BLaER1 treated with 17β-estradiol and CSF1 and Interleukin-3, amounts not matched to agents 10 nM and 100 nM (cell line): ENCODE data around the gene SULT4A1.

Source experiments
- H3K27ac ChIP-seq, 11 experiments: shearing (Covaris generic); formaldehyde crosslinking; 2 replicates each; pipeline ENCODE4 v1.8.1; 2022
- H3K27me3 ChIP-seq, 11 experiments: shearing (Covaris generic); formaldehyde crosslinking; 2 replicates each; pipeline ENCODE4 v1.8.1; 2022
- H3K36me3 ChIP-seq, 11 experiments: shearing (Covaris generic); formaldehyde crosslinking; 2 replicates each; pipeline ENCODE4 v1.8.1; 2022
- H3K4me1 ChIP-seq, 10 experiments: shearing (Covaris generic); formaldehyde crosslinking; 2 replicates each; pipeline ENCODE4 v1.8.1; 2022
- H3K4me2 ChIP-seq, 11 experiments: shearing (Covaris generic); formaldehyde crosslinking; 2 replicates each; pipeline ENCODE4 v1.8.1; 2022
- H3K4me3 ChIP-seq, 10 experiments: shearing (Covaris generic); formaldehyde crosslinking; 2 replicates each; pipeline ENCODE4 v1.8.1; 2022
- H3K9ac ChIP-seq, 11 experiments: shearing (Covaris generic); formaldehyde crosslinking; 2 replicates each; pipeline ENCODE4 v1.8.1; 2022
- H3K9me3 ChIP-seq, 11 experiments: shearing (Covaris generic); formaldehyde crosslinking; replicated peaks in 1 of 11; 2 replicates each; pipeline ENCODE4 v1.8.1; 2022
- H4K20me1 ChIP-seq, 11 experiments: shearing (Covaris generic); formaldehyde crosslinking; 2 replicates each; pipeline ENCODE4 v1.8.1; 2022
- Cebpa-rat ChIP-seq, 11 experiments: shearing (Covaris generic); IDR thresholded peaks; 2 replicates each; pipeline ENCODE4 v1.8.1; 2022

SULT4A1 gene

GRCh38 chr22:43837666-43838065 is 24.6 kb downstream of the SULT4A1 start:
- H3K36me3 ChIP-seq, result no peaks in the 10 kb centered on the region
- peaks cover 0 to 8% (median 0%) of the 10 kb centered on the region in 11 experiments; a peak in 2 of 22 replicates for H4K20me1 ChIP-seq
- no peak overlapping the region for H3K9ac ChIP-seq
- H3K4me3 ChIP-seq, result no peak overlapping the region
- no peaks in the 10 kb centered on the region for H3K9me3 ChIP-seq
- no peaks in the 10 kb centered on the region for H3K27me3 ChIP-seq
- H3K4me1 ChIP-seq, result peaks cover 0 to 74% (median 58%) of the 10 kb centered on the region in 10 experiments; a peak in 15 of 20 replicates
- H3K4me2 ChIP-seq, result peak overlapping the region in 7 of 11 experiments; percentile 6 to 42 (median 27); a peak in 10 of 22 replicates
- no peak overlapping the region for H3K27ac ChIP-seq
- no peak for TF ChIP-seq Cebpa-rat (IDR thresholded peaks at IDR 0.05)

- no peaks in the 10 kb centered on the region for H3K36me3 ChIP-seq
- peak overlapping the region in 9 of 11 experiments; percentile 1 to 75 (median 65); a peak in 15 of 22 replicates for H3K4me2 ChIP-seq
- H3K27me3 ChIP-seq, result peaks cover 0 to under 1% (median 0%) of the 10 kb centered on the region in 11 experiments; a peak in 1 of 22 replicates
- peaks cover 0 to 8% (median 0%) of the 10 kb centered on the region in 11 experiments; a peak in 2 of 22 replicates for H4K20me1 ChIP-seq
- TF ChIP-seq Cebpa-rat (IDR thresholded peaks at IDR 0.05), result no peak
- H3K27ac ChIP-seq, result no peak overlapping the region
- peaks cover 4 to 75% (median 56%) of the 10 kb centered on the region in 10 experiments; a peak in 19 of 20 replicates for H3K4me1 ChIP-seq
- H3K4me3 ChIP-seq, result no peak overlapping the region
- no peak overlapping the region for H3K9ac ChIP-seq
- H3K9me3 ChIP-seq, result no peaks in the 10 kb centered on the region
These were observed 26.6 kb downstream of the SULT4A1 start for GRCh38 chr22:43835736-43836135.

- Histone ChIP-seq H3K4me1 (peaks cover 10 to 75% (median 59%) of the 10 kb centered on the region in 10 experiments), H3K27ac (0 out of 22 replicates have a peak overlapping the region, but pooled peaks of 1 of the 11 experiments have one; percentile 54), H3K36me3 (no peaks in the 10 kb centered on the region), H3K9me3 (no peaks in the 10 kb centered on the region), H3K9ac (peak overlapping the region in 1 of 11 experiments; percentile 49; a peak in 1 of 22 replicates), H4K20me1 (peaks cover 0 to 13% (median 0%) of the 10 kb centered on the region in 11 experiments; a peak in 2 of 22 replicates), H3K4me3 (no peak overlapping the region), H3K4me2 (peak overlapping the region in 9 of 11 experiments; percentile 1 to 75 (median 65); a peak in 15 of 22 replicates), H3K27me3 (peaks cover 0 to 7% (median 0%) of the 10 kb centered on the region in 11 experiments; a peak in 4 of 22 replicates)
- no peak for TF ChIP-seq Cebpa-rat (IDR thresholded peaks at IDR 0.05)
These were observed 27.1 kb downstream of the SULT4A1 start for GRCh38 chr22:43835166-43835565.

GRCh38 chr22:43833286-43834240 is 28.8 kb downstream of the SULT4A1 start:
- no peak for TF ChIP-seq Cebpa-rat (IDR thresholded peaks at IDR 0.05)
- H3K9me3 ChIP-seq, result no peaks in the 10 kb centered on the region
- H4K20me1 ChIP-seq, result peaks cover 0 to 13% (median 0%) of the 10 kb centered on the region in 11 experiments; a peak in 2 of 22 replicates
- peak overlapping the region in 3 of 11 experiments; percentile 5 to 47 (median 34); a peak in 3 of 22 replicates for H3K27ac ChIP-seq
- H3K4me3 ChIP-seq, result no peak overlapping the region
- H3K27me3 ChIP-seq, result peaks cover 0 to 16% (median 0%) of the 10 kb centered on the region in 11 experiments; a peak in 5 of 22 replicates
- peak overlapping the region in 2 of 11 experiments; percentile 22 to 34; a peak in 2 of 22 replicates for H3K9ac ChIP-seq
- peaks cover 26 to 84% (median 70%) of the 10 kb centered on the region in 10 experiments for H3K4me1 ChIP-seq
- no peaks in the 10 kb centered on the region for H3K36me3 ChIP-seq
- peak overlapping the region in 8 of 11 experiments; percentile 15 to 93 (median 47); a peak in 13 of 22 replicates for H3K4me2 ChIP-seq

- no peak overlapping the region for H3K4me3 ChIP-seq
- H3K36me3 ChIP-seq, result no peaks in the 10 kb centered on the region
- H3K27ac ChIP-seq, result peak overlapping the region in 2 of 11 experiments; percentile 34 to 93; a peak in 3 of 22 replicates
- H3K4me1 ChIP-seq, result peaks cover 27 to 87% (median 75%) of the 10 kb centered on the region in 10 experiments
- no peaks in the 10 kb centered on the region for H3K9me3 ChIP-seq
- peak overlapping the region in 7 of 11 experiments; percentile 26 to 93 (median 49); a peak in 13 of 22 replicates for H3K4me2 ChIP-seq
- H3K27me3 ChIP-seq, result peaks cover 0 to 16% (median 0%) of the 10 kb centered on the region in 11 experiments; a peak in 5 of 22 replicates
- no peak for TF ChIP-seq Cebpa-rat (IDR thresholded peaks at IDR 0.05)
- peak overlapping the region in 2 of 11 experiments; percentile 22 to 34; a peak in 2 of 22 replicates for H3K9ac ChIP-seq
- H4K20me1 ChIP-seq, result peaks cover 0 to 13% (median 0%) of the 10 kb centered on the region in 11 experiments; a peak in 2 of 22 replicates
These were observed 29.7 kb downstream of the SULT4A1 start for GRCh38 chr22:43832393-43833265.

- Histone ChIP-seq H3K4me1 (peaks cover 32 to 87% (median 75%) of the 10 kb centered on the region in 10 experiments), H3K36me3 (no peaks in the 10 kb centered on the region), H3K27me3 (peaks cover 0 to 16% (median 0%) of the 10 kb centered on the region in 11 experiments; a peak in 5 of 22 replicates), H3K4me2 (peak overlapping the region in 3 of 11 experiments; percentile 87 to 95 (median 93); a peak in 6 of 22 replicates), H3K9ac (no peak overlapping the region), H3K27ac (peak overlapping the region in 2 of 11 experiments; percentile 88 to 93; a peak in 3 of 22 replicates), H3K9me3 (no peaks in the 10 kb centered on the region), H4K20me1 (peaks cover 0 to 6% (median 0%) of the 10 kb centered on the region in 11 experiments; a peak in 1 of 22 replicates), H3K4me3 (no peak overlapping the region)
- no peak for TF ChIP-seq Cebpa-rat (IDR thresholded peaks at IDR 0.05)
These were observed 30.5 kb downstream of the SULT4A1 start for GRCh38 chr22:43831561-43832392.

- peak overlapping the region in 4 of 11 experiments; percentile 83 to 93 (median 88); a peak in 7 of 22 replicates for H3K27ac ChIP-seq
- no peaks in the 10 kb centered on the region for H3K36me3 ChIP-seq
- H3K27me3 ChIP-seq, result peaks cover 0 to 16% (median 0%) of the 10 kb centered on the region in 11 experiments; a peak in 5 of 22 replicates
- no peak overlapping the region for H3K4me3 ChIP-seq
- no peak for TF ChIP-seq Cebpa-rat (IDR thresholded peaks at IDR 0.05)
- no peaks in the 10 kb centered on the region for H3K9me3 ChIP-seq
- peaks cover 40 to 91% (median 78%) of the 10 kb centered on the region in 10 experiments for H3K4me1 ChIP-seq
- H3K4me2 ChIP-seq, result peak overlapping the region; percentile 58 to 95 (median 87)
- H3K9ac ChIP-seq, result peak overlapping the region in 3 of 11 experiments; percentile 72 to 81 (median 78); a peak in 6 of 22 replicates
- 0 out of 22 replicates have a peak, but pooled peaks cover 0 to 5% (median 0%) of the 10 kb centered on the region in 11 experiments for H4K20me1 ChIP-seq
These were observed 31.3 kb downstream of the SULT4A1 start for GRCh38 chr22:43830931-43831560.
